ENCODE results near the gene HYCC1.

HYCC1 gene

DNA sequence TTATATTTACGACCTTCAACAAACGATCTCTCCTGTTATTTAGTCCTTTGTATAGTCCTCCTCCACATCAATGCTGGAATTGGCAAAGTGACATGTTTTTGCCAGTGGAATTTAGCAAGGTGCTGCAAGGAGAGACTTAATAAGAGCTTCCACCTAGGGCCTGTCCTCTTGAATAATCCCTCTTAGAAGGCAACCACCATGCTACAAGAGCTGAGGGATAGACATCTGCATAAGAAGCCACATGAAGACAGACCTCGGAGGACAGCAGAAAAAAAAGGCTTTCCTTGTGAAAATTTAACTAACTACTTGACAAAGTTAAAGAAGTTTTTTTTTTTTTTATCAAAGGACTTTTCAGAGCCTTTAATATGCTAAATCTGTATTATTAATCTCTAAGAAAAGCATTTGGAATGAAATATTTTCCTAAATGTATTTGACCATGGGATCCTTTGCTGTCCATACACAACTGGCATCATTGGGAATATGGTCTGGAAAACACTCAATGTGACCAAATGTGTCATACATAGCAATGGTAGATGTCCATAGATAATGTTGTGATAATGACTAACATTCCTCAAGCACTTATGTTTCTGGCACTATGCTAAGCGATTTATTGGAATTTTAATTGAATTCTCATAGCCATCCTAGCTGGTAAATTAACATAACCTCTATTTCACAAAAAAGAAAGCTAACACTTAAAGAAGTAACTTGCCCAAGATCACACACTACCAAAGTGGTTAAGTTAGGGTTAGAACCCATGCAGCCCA, 13.2 kb downstream of the HYCC1 start:
- Histone ChIP-seq H3K36me3 (replicated peaks) (no peaks in the 10 kb centered on the region), H3K27ac (no peak overlapping the region), H3K4me3 (ENCODE audit: low read depth, low read length) (no peak overlapping the region), H3K27me3 (replicated peaks) (no peaks in the 10 kb centered on the region)
- in situ Hi-C loops (cut with HindIII; ENCODE audit: low pct_ligation_motif_present, low sequenced_read_pairs), result no loop called here
- no peak for DNase-seq
- TF ChIP-seq, protein P1, sequence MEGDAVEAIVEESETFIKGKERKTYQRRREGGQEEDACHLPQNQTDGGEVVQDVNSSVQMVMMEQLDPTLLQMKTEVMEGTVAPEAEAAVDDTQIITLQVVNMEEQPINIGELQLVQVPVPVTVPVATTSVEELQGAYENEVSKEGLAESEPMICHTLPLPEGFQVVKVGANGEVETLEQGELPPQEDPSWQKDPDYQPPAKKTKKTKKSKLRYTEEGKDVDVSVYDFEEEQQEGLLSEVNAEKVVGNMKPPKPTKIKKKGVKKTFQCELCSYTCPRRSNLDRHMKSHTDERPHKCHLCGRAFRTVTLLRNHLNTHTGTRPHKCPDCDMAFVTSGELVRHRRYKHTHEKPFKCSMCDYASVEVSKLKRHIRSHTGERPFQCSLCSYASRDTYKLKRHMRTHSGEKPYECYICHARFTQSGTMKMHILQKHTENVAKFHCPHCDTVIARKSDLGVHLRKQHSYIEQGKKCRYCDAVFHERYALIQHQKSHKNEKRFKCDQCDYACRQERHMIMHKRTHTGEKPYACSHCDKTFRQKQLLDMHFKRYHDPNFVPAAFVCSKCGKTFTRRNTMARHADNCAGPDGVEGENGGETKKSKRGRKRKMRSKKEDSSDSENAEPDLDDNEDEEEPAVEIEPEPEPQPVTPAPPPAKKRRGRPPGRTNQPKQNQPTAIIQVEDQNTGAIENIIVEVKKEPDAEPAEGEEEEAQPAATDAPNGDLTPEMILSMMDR (IDR thresholded peaks at IDR 0.05; ENCODE audit: low read depth, low read length, missing control alignments), result no peak

GRCh38 chr7:22998519-22998896, 15.4 kb downstream of the HYCC1 start:
- TF ChIP-seq, protein P1 (IDR thresholded peaks at IDR 0.05; ENCODE audit: low read depth, low read length, missing control alignments), result no peak
- no peaks in the 10 kb centered on the region for H3K36me3 ChIP-seq (replicated peaks)
- H3K27ac ChIP-seq, result no peak overlapping the region
- in situ Hi-C loops (cut with HindIII; ENCODE audit: low pct_ligation_motif_present, low sequenced_read_pairs), result no loop called here
- DNase-seq, result no peak
- H3K4me3 ChIP-seq (ENCODE audit: low read depth, low read length), result no peak overlapping the region
- no peaks in the 10 kb centered on the region for H3K27me3 ChIP-seq (replicated peaks)

GRCh38 chr7:22997871-22998518, 15.9 kb downstream of the HYCC1 start:
- no peak overlapping the region for H3K27ac ChIP-seq

DNA sequence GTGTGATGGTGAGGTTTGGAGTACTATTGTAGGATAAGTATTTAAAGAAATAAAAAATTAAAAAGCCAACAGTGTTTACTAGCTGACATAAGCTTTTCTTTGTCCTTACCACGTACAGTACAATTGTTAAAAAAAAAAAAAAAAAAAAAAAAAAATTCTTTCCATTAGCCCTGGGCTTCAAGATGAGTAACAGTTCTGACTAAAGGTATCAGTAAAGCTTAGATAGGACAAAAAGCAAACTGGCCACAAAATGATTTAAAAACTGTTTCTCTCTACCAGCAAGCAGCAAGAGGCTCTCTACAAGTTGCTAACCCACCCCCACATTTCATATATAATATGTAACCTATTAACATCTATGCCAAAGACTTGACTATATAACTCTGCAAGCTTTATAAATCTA, 17.5 kb downstream of the HYCC1 start:
- Histone ChIP-seq H3K36me3 (replicated peaks) (no peaks in the 10 kb centered on the region), H3K4me3 (ENCODE audit: low read depth, low read length) (no peak overlapping the region), H3K27ac (no peak overlapping the region), H3K27me3 (replicated peaks) (no peaks in the 10 kb centered on the region)
- TF ChIP-seq, protein P1 (IDR thresholded peaks at IDR 0.05; ENCODE audit: low read depth, low read length, missing control alignments), result no peak
- in situ Hi-C loops (cut with HindIII; ENCODE audit: low pct_ligation_motif_present, low sequenced_read_pairs), result no loop called here
- no peak for DNase-seq

More at GRCh38 chr7:22997871-22998518, 15.9 kb downstream of the HYCC1 start:
- TF ChIP-seq, protein P1 (IDR thresholded peaks at IDR 0.05; ENCODE audit: low read depth, low read length, missing control alignments), result no peak
- in situ Hi-C loops (cut with HindIII; ENCODE audit: low pct_ligation_motif_present, low sequenced_read_pairs), result no loop called here
- Histone ChIP-seq H3K4me3 (ENCODE audit: low read depth, low read length) (no peak overlapping the region), H3K36me3 (replicated peaks) (no peaks in the 10 kb centered on the region), H3K27me3 (replicated peaks) (no peaks in the 10 kb centered on the region)
- no peak for DNase-seq

GRCh38 chr7:22995011-22995410, 18.9 kb downstream of the HYCC1 start:
- DNase-seq, result no peak

More at GRCh38 chr7:22995011-22995410, 18.9 kb downstream of the HYCC1 start:
- Histone ChIP-seq H3K27me3 (replicated peaks) (no peaks in the 10 kb centered on the region), H3K4me3 (ENCODE audit: low read depth, low read length) (no peak overlapping the region), H3K36me3 (replicated peaks) (no peaks in the 10 kb centered on the region), H3K27ac (no peak overlapping the region)
- TF ChIP-seq, protein P1 (IDR thresholded peaks at IDR 0.05; ENCODE audit: low read depth, low read length, missing control alignments), result no peak
- in situ Hi-C loops (cut with HindIII; ENCODE audit: low pct_ligation_motif_present, low sequenced_read_pairs), result no loop called here

All from brain microvascular endothelial cell (primary cell).